ENCODE data around the gene MYMX.
A peak's percentile ranks its signal among the peaks of the same experiment; 100 is the strongest.
"Not testable (repeated sequence)": the region's sequence is repeated elsewhere in the genome, so short reads cannot be mapped to it uniquely, and the experiment has no call there.

The MYMX gene

GRCh38 chr6:44216677-44217331 lies at the start of gene MYMX:
TSS of gene MYMX (plus strand) at chr6:44216926. CDS start at chr6:44217472, 546 bp downstream.
- no peak for DNase-seq (ENCODE audit: low read depth in 3 of 3)

DNA sequence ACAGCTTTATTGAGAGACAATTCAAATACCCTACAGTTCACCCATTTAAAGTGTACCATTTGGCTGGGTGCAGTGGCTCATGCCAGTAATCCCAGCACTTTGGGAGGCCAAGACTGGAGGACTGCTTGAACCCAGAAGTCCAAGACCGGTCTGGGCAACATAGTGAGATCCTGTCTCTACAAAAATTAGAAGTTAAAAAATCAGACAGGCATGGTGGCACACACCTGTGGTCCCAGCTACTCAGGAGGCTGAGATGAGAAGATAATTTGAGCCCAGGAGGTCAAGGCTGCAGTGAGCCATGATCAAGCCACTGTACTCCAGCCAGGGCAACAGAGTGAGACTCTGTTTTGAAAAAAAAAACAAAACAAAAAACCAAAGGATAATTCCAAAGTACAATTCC lies 49.2 kb upstream of the MYMX start:
- no peak for DNase-seq (ENCODE audit: low read depth in 3 of 3)

DNA sequence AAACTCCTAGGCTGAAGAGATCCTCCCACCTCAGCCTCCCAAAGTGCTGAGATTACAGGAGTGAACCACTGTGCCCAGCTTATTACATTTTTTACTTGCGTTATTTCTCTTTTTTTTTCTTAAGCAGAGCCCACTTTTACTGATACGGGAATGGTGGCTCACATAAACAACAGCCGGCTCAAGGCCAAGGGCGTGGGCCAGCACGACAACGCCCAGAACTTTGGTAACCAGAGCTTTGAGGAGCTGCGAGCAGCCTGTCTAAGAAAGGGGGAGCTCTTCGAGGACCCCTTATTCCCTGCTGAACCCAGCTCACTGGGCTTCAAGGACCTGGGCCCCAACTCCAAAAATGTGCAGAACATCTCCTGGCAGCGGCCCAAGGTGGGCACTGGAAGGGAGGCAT lies 47.6 kb upstream of the MYMX start:
- no peak for DNase-seq (ENCODE audit: low read depth in 3 of 3)

DNA sequence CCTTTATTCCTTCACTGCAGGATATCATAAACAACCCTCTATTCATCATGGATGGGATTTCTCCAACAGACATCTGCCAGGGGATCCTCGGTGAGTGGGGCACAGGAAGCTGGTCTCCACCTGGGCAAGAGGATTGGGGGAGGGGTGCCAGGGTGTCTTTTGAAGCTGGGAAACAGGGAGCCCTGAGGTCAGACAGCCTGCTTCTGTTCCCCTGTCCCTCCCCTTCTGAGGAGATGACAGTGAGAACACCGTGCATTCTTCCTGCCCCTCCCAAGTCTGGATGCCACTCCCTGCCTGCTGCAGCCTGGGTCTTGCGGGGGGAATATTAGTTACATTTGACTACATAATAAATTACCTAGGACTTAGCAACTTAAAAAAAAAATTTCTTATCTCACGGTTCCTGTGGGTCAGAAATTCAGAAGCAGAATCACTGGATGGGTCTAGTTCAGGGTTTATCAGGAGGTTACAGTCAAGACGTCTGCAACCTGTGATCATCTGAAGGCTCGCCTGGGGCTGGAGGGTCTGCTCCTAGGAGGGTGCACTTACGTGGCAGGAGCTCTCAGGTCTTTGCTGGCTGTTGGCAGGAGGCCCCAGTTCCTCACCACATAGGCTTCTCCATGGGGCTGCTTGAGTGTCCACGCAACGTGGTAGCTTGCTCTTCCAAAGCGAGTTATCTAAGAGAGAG lies 46.7 kb upstream of the MYMX start:
- DNase-seq (ENCODE audit: low read depth in 3 of 3) = no peak

- no peak for DNase-seq (ENCODE audit: low read depth in 3 of 3)
Measured at GRCh38 chr6:44171899-44172546, 44.7 kb upstream of the MYMX start.

GRCh38 chr6:44172731-44173500 lies 43.8 kb upstream of the MYMX start:
- peak; percentile 58 to 64 (median 63) for DNase-seq (ENCODE audit: low read depth in 3 of 3)

DNA sequence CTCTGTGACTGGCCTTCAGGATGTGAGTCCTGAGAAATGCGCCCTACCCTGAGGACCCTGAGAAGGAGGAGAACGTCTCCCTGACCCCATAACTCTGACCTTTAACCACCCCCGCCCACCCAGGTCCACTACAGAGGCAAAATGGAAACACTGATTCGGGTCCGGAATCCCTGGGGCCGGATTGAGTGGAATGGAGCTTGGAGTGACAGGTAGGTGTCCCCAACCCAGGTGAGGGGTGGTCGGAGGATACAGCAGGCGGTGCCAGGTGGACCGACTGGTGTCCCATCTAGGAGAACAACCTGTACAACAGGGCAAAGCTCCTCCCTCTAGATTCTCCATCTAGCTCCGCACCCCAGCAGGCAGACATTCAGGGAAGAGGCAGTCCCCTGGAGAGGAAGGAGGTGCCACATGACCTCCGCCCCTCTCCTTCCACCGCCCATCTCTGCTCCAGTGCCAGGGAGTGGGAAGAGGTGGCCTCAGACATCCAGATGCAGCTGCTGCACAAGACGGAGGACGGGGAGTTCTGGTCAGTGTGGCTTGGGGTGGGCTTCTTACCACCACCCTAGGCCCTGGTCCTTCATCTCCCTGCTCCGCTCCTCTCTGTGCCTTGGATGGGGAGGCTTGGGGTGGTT lies 40.5 kb upstream of the MYMX start:
- DNase-seq (ENCODE audit: low read depth in 3 of 3) = no peak

- no peak for DNase-seq (ENCODE audit: low read depth in 3 of 3)
Measured at GRCh38 chr6:44176762-44177509, 39.8 kb upstream of the MYMX start.

DNA sequence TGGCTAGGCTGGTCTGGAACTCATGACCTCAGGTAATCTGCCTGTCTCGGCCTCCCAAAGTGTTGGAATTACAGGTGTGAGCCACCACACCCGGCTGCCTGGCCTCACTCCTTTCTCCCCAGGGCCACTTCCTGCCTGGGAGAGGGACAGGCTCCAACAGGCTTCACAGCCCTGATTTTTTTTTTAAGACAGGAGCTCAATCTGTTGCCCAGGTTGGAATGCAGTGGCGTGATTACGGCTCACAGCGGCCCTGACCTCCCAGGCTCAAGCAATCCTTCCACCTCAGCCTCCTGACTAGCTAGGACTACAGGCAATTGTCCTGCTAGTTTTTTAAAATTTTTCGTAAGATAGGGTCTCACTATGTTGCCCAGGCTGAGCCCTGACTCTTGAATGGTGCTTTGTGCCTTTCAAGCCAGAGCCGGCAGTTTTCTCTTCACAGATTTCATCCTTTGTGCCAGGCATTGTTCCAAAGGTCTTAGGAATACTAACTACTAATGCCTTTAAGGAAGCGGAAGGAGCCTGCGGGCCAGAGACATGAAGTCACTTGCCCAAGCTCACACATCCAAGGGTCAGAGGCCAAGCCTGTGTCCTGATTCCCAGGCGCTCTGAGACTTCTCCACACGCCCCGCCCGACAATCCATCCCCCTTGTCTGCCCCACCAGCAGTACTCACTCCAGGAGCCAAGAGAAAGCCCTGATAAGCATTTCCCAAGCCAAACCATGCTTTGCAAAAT lies 38.9 kb upstream of the MYMX start:
- DNase-seq (ENCODE audit: low read depth in 3 of 3) = no peak

DNA sequence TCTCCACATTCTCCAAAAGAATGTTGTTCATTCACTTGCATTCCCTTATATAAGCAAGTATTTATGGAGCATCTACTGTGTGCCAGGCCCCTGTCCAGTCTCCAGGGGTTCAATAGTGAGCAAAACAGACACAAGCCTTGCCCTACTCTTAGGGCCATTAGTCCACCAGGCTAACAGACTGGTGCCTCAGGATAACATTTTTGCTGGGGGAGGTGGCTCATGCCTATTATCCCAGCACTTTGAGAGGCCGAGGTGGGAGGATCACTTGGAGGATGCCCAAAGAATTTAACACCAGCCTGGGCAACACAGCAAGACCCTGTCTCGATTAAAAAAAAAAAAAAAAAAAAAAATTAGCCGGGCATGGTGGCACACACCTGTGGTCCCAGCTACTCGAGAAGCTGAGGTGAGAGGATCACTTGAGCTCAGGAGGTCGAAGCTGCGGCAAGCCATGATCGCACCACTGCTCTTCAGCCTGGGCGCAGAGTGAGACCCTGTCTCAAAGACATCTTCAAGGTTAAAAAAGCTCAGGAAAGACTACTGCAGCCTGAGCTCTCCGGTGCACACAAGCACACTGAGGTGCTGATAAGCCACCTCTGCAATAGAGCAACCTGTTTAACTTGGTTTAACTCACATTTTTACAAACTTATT lies 38.2 kb upstream of the MYMX start:
- DNase-seq (ENCODE audit: low read depth in 3 of 3) = no peak

GRCh38 chr6:44179072-44179536 lies 37.6 kb upstream of the MYMX start:
- no peak for DNase-seq (ENCODE audit: low read depth in 3 of 3)

GRCh38 chr6:44179648-44180047 lies 37.1 kb upstream of the MYMX start:
- no peak for DNase-seq (ENCODE audit: low read depth in 3 of 3)

- no peak for DNase-seq (ENCODE audit: low read depth in 3 of 3)
Measured at GRCh38 chr6:44180406-44180805, 36.3 kb upstream of the MYMX start.

DNA sequence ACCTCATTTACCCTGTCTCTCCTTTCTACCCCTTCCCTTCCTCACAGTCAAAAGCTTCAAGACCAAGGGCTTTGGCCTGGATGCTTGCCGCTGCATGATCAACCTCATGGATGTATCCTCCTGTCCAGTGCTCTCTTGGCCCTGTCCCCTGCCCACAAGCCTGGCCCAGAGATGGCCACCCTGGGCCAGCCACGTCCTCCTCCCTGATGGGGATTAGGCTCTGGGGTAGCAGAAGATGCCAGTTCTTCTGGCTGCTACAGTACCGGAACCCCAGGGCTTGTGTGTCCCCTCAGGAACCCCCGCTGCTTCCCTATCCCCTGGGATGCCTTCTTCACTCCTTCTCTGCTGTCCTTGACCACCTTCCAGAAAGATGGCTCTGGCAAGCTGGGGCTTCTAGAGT lies 35.8 kb upstream of the MYMX start:
- no peak for DNase-seq (ENCODE audit: low read depth in 3 of 3)

DNA sequence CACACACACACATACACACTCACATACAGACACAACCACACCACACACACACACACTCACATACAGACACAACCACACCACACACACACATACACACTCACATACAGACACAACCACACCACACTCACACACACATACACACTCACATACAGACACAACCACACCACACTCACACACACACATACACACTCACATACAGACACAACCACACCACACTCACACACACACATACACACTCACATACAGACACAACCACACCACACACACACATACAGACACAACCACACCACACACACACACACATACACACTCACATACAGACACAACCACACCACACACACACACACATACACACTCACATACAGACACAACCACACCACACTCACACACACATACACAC lies 34.9 kb upstream of the MYMX start:
- DNase-seq (ENCODE audit: low read depth in 3 of 3) = not testable (repeated sequence)

- no peak for DNase-seq (ENCODE audit: low read depth in 3 of 3)
Measured at GRCh38 chr6:44182911-44183390, 33.8 kb upstream of the MYMX start.

GRCh38 chr6:44183783-44184182 lies 32.9 kb upstream of the MYMX start:
- DNase-seq (ENCODE audit: low read depth in 3 of 3) = no peak

- DNase-seq (ENCODE audit: low read depth in 3 of 3) = not testable (repeated sequence)
Measured at GRCh38 chr6:44185356-44185755, 31.4 kb upstream of the MYMX start.

- DNase-seq (ENCODE audit: low read depth in 3 of 3) = no peak
Measured at GRCh38 chr6:44185953-44186634, 30.6 kb upstream of the MYMX start.
